SK-N-MC (cell line): ENCODE measurements around the gene NUB1.

Experiments
- EZH2 ChIP-seq: fragments of 200-600 bp; sonication (generic); IDR thresholded peaks from one replicate; pipeline ENCODE4 v1.6.1; 2017; ENCODE audit warnings: antibody characterized with exemption
- FOXP2 ChIP-seq: optimal IDR thresholded peaks from 2 replicates; pipeline ENCODE3; 2011; ENCODE audit warnings: mild to moderate bottlenecking, moderate library complexity; ENCODE audit not compliant: insufficient read depth; ENCODE audit errors: extremely low read length, control extremely low read depth
- POLR2AphosphoS5 ChIP-seq: IDR thresholded peaks from 2 replicates; pipeline ENCODE4 v1.6.1; 2012; ENCODE audit warnings: mild to moderate bottlenecking, low read depth, low read length, borderline replicate concordance

DNA sequence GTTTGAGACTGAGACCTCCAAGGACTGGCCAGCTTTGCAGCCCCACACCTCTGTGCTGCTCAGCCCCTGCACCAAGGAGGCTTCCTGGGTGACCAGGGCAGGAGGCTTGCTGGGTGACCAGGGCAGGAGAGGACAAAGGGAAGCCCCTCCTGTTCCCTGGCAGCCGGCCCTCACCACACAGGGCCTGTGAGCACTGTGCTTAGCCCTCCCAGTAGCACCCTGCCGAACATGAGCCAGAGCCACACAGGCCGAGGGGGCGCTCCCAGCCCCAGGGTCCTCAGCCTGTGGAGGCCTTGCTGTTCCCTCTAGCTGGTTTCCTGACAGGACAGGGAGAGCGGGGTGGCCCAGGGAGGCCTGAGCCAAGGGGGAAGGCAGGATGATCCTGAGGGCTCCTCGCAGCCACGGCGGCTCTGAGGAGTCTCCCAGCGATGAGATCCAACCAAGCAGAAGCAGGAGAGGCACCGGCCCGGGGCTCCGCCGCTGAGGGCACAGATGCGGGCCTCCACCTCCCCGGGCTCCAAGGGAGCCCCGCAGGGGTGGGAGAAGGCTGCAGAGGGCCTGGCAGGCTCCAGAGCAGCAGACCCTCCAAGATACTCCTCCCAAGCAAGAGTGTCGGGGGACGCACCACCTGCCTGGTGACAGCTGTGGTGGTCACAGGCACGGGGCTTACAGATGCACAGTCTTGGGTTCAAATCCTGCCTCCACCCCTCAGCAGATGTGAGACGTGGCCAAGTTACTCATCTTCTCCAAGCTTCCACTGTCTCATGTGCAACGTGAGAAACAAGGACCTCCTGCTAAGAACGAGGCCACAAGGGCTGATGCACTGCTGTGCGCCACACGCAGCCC is 45.8 kb downstream of the NUB1 start:
- TF ChIP-seq EZH2 (no peak), POLR2AphosphoS5 (no peak), FOXP2 (no peak)
